Gastrocnemius medialis (tissue), 4 donors: Measurements from ENCODE around the gene RELCH.

Source experiments
- POLR2A ChIP-seq, 2 donors: fragments of 450-650 bp; IDR thresholded peaks; one replicate each; pipeline ENCODE4 v1.6.1; 2017; ENCODE audit warnings: antibody characterized with exemption in 2 of 2, mild to moderate bottlenecking in 2 of 2, moderate library complexity in 2 of 2
- TF ChIP-seq, protein P1 (sequence below), 5 experiments: fragments of 450-650 bp in 3 of 5; fragments of 200-600 bp in 2 of 5; sonication (generic) in 2 of 5; IDR thresholded peaks in 4 of 5; conservative IDR thresholded peaks in 1 of 5; 1 replicate in 4 of 5; 2 replicates in 1 of 5; pipeline ENCODE4 v1.5.1; 2016 to 2019; ENCODE audit warnings: antibody characterized with exemption in 5 of 5, mild to moderate bottlenecking in 3 of 5, moderate library complexity in 3 of 5

DNA sequence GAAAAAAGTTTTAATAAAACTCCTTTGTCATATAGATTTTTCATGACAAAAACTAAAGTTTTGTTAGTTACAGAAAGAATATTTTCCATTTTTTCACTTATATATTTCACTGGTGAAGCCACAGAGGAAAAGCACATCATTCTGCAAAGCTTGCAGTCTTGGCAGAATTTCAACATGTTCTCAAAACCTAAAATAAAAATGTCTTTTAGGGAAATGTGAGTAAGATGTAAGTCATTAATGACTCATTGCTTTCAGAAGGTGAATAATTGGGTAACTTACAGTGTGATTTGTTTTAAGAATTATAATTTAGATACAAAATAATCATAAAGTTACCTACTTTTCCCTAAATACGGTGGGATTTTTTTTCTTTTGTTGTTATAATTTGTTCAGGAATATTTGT, 94.6 kb downstream of the RELCH start:
- TF ChIP-seq, protein P1, sequence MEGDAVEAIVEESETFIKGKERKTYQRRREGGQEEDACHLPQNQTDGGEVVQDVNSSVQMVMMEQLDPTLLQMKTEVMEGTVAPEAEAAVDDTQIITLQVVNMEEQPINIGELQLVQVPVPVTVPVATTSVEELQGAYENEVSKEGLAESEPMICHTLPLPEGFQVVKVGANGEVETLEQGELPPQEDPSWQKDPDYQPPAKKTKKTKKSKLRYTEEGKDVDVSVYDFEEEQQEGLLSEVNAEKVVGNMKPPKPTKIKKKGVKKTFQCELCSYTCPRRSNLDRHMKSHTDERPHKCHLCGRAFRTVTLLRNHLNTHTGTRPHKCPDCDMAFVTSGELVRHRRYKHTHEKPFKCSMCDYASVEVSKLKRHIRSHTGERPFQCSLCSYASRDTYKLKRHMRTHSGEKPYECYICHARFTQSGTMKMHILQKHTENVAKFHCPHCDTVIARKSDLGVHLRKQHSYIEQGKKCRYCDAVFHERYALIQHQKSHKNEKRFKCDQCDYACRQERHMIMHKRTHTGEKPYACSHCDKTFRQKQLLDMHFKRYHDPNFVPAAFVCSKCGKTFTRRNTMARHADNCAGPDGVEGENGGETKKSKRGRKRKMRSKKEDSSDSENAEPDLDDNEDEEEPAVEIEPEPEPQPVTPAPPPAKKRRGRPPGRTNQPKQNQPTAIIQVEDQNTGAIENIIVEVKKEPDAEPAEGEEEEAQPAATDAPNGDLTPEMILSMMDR (IDR thresholded peaks at IDR 0.05 in 4 of 5, conservative IDR thresholded peaks at IDR 0.05 in 1 of 5): no peak
- no peak for TF ChIP-seq POLR2A (IDR thresholded peaks at IDR 0.05)
